ENCODE measurements around the gene MACROH2A2.
"Not testable (repeated sequence)": the region's sequence is repeated elsewhere in the genome, so short reads cannot be mapped to it uniquely, and the experiment has no call there.

MACROH2A2 gene

DNA sequence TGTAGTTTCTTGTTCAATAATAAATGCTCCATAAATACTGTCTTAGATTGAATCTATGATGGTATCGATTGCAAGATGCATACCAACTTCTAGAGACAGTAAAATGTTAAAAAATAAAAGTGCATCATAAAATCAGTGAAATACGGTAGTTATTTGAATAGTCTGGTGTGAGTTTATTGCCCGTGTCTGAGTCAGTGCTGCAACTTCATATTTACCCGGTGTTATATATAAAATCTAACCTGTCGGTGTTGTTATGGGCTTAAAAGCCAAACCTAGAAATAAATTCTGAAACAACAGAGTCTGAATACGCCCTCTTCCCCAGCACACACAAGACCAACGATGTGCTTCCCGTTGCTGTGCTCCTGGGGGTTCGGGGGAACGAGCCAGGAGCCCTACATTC, 16.3 kb downstream of the MACROH2A2 start:
- no peak for DNase-seq

DNA sequence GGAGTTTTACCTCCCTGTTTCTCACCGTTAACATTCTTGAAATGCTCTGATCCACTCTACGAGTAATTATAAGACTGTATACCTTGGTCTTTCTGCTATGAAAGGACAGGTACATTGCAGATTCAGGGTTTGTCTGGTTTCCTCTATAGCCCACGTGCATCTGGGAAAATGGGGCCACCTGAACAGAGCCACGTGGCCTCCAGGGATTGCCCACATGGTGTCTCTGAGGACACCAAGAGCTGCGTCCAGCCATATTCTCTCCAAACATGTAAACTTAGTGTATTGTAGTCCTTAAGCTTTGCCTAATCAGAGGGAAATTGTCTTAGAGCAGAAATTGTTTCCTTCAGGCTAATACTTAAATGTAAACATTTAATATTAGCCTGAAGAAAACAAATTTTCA, 16.7 kb downstream of the MACROH2A2 start:
- DNase-seq, result no peak

DNA sequence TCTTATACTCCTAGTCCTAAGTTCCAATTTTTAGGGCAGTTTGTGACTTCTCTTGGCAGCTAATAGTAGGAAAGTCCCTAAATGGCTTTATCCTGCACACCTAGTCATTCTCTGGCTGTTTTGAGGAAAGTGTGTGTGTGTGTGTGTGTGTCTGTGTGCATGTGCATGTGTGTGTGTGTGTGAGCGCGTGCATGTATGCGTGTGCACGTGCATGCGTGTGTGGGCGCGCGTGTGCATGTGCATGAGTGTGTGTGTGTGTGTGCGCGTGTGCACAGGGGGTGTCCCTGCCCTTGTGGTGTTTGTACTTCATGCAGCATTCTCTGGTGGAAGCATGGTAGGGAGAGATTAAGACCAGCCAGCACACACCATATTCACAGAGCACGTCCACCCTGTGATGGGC, 18.2 kb downstream of the MACROH2A2 start:
- DNase-seq, result no peak

DNA sequence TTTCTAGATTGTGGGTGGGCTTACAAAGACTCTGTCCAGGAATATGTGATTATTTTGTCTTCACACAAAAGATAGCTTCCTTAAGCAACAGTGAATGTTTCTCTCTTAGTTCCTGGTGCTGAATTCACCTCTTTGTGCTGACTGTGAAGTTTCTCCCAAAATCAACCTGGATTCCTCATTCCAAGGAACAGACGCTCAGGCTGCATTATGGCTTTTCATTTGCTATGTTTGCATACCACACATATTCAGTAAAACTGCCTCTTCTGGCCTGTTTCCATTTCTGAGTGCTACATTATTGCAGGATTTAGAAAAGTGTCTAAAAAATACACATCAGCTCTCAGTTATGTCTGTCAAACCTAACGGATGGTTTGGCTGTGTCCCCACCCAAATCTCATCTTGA, 21.5 kb downstream of the MACROH2A2 start:
- DNase-seq, result no peak

DNA sequence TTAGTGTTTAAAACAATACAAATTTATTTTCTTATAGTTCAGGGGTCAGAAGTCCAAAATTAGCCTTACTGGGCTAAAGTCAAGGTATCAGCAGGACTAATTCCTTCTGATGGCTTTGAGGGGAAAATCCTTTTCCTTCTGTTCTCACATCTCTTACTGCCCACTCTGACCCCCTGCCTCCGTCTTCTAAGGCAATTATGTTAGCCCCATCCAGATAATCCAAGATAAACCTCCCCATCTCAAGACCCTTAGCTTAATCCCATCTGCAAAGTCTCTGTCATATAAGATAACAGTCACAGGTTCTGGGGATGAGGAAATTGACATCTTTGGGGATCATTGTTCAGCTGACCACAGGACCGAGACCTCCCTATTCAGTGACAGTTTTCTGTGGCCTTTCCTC, 22.3 kb downstream of the MACROH2A2 start:
- no peak for DNase-seq

DNA sequence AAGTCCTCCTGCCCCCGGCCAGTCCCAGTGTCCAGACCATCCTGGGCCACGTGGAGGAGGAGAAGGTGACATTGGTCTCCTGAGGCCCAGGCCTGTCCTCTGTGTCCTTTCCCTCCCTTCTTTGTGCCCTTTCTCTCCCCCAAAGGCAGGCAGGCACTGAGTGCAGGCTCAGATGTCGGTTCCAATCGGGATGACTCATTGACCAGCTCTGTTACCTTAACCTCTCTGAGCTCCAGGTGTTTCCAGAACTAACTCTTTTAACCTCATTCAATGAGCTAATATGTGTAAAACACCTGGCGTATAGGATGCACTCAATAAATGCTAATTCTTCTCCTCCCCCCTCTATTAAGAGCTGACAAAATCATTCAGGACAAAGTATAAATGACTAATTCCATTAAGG, 25.7 kb downstream of the MACROH2A2 start:
- DNase-seq, result no peak

DNA sequence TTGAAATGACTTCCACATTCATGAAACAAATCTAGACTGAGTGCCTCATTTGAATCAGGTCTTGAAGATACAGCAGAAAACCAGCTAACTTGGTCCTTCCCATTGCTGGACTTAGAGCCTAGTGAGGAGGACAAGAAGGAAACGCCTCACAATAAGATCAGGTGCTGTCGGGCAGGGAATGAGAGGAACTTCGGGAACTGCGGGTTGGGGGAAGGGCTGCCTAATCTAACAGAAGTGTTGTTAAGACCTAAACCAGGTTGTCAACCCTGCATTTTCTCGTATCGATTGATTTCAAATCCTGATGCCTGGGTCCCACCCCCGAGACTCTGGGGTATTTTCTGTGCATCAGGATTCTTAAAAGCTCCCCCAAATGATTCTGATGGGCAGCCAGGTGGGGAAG, 26.3 kb downstream of the MACROH2A2 start:
- DNase-seq, result no peak

DNA sequence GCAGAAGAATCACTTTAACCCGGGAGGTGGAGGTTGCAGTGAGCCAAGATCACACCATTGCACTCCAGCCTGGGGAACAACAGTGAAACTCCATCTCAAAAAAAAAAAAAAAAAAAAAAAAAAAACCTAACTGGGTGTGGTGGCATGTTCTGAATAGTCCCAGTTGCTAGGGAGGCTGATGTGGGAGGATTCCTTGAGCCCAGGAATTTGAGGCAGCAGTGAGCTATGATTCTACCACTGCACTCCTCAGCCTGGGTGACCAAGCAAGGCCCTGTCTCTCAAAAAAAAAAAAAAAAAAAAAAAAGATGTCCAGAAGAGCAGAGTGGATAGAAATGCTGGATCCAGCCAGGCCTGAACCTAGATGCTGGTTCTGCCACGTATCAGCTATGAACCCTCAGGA, 28.1 kb downstream of the MACROH2A2 start:
- not testable (repeated sequence) for DNase-seq

DNA sequence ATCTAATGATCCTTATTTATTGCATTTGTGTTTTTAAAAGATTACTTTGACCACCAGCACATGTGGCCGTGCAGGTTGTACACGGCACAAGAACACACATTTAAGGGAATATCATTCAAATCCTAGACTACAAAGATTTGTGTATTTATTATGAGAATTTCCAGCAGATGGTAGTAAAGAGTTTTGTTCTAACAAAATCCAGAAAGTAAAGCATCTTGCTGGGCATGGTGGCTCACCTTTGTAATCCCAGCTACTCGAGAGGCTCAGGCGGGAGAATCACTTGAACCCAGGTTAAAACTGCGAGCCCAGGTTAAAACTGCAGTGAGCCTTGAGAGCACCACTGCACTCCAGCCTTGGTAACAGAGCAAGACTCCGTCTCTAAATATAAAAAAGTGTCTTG, 31.5 kb downstream of the MACROH2A2 start:
- peak; percentile 32 for DNase-seq

DNA sequence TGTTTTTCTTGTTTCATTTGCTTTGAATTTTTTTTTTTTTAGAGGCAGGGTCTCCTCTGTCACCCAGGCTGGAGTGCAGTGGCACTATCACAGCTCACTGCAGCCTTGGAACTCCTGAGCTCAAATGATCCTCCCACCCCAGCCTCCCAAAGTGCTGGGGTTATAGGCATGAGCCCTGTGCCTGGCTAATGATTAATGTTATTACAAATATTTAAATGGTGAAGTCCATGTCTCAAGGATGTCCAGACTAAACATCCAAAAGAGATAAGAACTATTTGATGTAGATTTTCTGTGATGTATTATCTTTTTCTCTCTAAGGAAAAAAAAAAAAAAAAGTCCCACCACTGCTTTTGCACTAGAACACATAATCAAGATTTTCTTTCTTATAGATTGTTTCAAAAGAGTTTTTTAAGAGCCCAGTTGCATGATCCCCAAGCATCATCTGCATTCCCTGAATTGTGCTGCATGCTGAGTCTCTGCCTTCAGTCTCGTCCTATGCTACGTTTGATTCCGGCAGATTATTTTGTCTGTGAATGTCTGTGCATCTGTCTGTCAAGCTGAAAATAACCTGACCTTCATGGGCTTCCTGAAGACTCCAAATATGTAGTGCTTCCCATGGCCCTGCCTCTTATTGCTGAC, 33.4 kb downstream of the MACROH2A2 start:
- no peak for DNase-seq

DNA sequence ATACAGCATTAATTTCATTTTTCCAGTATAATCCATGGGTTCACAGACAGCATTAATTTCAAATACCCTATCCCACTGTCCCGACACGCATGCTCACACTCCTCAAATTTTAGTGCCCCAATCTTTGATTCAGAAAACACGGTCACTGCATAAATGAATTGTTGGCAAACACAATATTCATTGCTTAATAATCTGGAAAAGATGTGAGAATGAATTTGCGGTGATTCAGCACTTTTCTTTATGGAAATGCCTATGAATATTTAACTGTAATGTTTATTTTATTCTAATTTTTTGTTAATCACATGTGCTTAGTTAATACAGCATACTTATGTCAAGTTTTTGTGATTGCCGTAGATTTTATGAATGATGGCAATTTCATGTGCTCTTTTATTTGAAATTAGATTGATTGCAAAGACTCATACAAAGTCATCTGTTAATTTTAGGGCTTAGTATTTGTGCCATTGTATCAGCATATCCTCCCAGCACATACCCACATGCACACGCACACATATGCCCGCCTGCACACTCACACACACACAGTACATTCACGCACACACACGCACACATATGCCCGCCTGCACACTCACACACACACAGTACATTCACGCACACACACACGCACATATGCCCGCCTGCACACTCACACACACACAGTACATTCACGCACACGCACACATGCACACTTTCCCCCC, 35.1 kb downstream of the MACROH2A2 start:
- DNase-seq, result no peak

DNA sequence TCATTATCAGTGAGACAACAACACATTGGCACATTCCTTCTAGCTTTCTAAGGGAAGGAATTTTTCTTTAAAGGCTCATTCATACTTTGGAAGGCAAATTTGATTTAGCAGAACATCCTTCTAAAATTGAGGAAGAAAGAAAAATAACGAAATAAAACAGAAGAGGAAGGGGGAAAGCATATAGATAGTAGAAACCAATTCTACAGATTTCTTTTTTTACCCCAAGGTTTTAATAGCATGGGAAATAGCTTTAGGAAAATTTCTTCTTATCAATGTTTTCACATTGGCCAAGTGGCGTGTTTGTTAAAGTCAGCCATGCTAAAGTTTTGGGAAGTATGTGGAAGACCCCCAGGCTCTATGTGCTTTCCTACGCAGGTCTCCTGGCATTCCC, 35.7 kb downstream of the MACROH2A2 start:
- no peak for DNase-seq

DNA sequence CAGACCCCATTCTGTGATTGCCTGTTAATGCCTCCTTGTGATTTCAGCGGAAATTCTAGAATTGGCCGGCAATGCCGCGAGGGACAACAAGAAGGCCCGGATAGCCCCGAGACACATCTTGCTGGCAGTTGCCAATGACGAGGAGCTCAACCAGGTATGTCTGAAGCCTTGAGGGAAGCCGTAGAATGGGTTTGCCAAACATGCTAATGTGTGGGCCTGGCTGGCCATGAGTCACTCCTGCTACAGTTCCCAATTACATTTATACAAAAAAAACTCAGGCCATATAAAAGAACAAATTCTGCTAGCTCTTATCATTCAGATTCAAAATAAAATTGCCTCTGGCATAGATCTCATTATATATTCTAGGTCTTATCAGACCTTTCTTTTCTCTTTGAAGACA, 37.4 kb downstream of the MACROH2A2 start:
- no peak for DNase-seq

DNA sequence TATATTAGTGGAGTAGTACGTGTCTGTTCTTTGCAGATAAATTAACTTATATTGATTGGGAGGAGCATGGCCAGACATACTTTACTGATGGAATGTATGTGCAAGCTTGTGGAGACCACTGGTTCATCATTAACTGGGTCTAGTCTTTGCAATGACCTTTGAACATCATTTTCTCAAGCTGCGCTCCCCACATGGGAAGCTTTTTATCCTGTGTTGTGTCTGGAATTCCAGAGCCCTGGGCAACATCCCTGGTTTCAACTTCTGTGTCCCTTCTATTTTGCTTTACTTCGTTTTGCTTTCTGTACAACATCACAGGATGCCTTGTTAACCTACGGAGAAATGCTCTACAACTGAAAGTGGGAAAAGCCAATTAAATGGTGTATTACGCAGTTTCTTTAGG, 38.3 kb downstream of the MACROH2A2 start:
- DNase-seq, result no peak

DNA sequence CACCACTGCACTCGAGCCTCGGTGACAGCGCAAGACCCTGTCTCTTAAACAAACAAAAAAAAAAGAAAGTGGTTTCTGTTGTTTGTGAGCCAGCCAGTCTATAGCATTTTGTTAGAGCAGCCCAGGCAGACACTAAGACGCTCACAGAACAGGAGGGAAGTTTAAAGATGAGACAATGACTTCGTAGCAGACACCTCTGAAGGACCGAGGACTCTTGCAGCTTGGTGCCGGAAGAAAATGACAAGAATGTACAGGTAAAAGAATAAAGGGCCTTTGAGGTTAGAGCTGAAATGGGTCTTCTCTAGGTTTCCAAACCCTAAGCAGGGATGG, 39.7 kb downstream of the MACROH2A2 start:
- no peak for DNase-seq

DNA sequence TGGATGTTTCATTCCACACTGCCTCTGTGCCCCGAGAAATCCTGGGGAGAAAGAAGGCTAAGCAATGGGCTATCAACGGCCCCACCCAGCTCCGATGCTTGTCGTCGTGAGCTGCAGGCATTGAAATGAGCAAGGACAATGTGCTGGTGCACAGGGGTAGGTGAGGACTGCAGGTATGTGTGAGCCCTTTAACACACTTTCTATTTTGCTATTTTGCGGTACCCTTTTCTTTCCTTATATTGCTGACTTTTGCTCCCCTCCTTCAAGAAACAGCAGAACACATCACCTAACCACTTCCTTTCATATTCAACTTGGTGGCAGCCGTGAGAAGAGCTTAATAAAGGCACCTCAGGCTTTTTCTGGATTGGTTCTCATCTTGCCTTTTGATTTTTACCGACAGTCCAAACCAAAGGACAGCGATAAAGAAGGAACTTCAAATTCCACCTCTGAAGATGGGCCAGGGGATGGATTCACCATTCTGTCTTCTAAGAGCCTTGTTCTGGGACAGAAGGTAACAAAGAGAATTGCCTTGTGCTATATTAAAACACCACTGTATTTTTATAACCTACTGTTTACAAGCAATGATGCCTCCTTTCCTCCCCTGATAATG, 40.8 kb downstream of the MACROH2A2 start:
- no peak for DNase-seq

DNA sequence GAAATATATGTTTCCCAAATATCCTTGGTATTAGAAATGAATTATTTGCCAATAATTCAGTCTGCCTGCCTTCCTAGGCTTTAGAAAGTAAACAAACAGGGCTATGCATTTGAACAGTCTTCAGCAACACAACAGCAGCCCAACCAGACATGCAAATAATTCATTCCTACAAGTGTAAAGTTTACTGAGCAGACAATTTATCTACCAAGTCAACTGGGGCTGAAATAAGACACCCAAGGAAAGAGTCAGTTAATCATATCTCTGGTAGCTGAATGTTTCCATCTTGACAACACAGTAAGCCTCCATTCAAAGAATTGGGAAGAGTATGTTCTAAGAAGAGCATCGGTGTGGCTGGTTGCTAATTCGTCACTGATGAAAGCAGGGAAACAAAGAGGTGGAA, 41.6 kb downstream of the MACROH2A2 start:
- DNase-seq, result no peak

DNA sequence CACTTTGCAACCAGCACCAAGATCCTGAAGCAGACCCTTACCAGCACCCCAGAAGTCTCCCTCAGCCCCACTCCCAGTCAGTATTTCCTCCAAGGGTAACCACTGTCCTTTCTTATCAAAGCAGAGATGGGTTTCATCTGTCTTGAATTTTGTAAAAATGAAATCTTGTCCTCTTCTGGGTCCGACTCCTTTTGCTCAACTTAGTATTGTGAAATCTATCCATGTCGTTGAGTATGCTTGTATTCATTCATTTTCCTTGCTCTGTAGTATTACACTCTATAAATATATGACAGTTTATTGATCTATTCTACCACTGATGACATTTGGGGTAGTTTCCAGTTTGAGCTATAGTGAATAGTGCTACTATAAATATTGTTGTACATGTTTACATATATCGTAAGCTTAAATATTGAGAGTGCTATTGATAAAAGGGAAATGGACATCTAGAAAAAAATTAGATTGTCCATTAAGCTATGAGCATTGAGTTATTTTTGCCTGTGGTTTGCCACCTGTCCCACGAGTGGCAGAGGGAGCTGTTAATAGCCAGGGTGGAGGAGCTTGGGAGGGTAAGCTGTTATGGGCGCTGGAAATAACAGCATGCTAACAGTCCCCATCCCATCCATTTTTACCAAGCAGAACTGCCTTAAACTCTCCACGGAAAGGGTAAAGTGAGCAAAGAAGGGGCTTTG, 43.5 kb downstream of the MACROH2A2 start:
- DNase-seq, result no peak

DNA sequence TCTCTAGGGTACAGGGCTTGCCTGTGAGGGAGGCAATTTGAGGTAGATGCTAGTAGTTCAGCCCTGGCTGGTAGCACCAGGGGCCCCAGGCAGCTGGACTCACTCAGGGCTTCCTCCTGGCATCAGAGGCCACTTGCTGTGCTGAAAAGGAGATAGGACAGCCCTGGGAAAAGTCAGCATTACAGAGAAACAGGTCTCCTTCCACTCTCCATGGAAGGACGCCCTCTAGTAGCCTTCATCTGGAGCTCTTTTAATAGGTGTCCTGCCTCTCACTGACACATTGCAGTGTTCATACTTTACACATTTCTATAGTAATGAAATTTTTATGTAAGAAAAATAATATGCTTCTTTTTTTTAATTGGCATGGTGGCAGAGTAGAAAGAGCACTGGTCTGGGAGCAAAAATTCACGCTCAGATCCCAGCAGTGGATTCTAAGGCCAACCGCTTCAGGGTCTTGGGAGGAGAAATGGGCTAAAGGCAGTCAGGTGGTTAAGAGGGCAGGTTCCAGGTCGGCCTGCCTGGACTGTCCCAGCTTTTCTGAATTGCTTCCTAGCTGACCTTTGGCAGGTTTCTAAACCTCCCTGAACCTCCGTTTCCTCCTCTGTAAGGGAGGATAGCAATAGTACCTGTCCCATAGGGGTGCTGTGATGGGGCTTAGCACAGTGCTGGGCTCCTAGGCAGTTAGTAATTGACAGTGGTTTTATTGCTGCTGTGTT, 44.2 kb downstream of the MACROH2A2 start:
- no peak for DNase-seq

DNA sequence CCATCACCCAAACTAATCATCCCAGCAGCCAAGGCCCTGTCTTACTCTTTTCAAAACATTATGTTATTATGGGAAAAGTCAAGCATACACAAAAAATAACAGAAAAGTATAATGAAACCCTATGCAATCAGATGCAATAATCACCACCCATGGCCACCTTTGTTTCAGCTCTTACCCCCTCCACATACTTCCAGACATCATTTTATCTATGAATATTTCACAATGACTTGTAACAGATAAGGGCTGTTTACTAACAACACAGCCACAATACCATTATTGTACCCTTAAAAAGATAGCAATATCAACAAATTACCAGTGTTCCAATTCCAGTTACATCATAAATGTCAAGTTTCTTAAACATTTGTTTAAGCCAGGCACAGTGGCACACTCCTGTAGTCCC, 44.8 kb downstream of the MACROH2A2 start:
- no peak for DNase-seq

DNA sequence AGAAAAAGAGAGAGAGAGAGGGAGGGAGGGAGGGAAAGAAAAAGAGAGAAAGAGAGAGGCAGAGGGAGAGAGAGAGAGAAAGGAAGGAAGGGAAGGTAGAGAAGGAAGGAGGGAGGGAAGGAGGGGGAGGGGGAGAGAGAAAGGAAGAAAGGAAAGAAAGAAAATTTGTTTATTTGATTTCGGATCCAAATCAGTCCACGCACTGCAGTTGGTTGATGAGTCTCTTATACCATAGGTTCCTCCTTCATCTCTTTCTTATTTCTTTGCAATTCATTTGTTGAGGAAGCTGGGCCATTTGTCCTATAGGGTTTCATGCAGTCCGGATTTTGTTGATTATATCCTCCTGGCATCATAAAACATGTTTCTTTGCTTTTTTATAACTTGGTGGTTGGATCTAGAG, 45.6 kb downstream of the MACROH2A2 start:
- DNase-seq, result no peak

DNA sequence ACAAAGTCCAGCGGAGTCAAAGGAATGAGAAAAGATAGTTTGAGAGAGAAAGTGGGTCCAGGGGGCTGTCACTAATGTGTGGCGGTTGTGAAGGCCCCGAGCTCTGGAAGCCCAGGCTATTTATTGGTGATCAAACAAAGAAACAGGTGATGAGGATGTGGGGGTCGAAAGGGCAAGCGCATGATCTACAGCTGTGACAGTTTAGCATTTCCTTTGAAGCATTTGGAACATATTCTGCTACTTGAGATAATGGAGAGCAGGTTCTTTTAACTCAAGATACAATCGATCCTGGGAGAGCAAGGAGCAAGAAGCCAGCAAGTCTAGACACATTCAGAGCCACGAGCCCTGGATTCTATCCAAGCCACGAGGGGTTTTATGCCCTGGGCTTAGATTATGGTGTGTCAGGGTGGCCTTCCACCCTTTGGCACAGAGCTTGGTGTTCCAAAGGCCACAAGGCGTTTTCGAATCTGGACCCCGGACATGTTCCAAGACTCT, 48.5 kb downstream of the MACROH2A2 start:
- DNase-seq, result not testable (repeated sequence)

DNA sequence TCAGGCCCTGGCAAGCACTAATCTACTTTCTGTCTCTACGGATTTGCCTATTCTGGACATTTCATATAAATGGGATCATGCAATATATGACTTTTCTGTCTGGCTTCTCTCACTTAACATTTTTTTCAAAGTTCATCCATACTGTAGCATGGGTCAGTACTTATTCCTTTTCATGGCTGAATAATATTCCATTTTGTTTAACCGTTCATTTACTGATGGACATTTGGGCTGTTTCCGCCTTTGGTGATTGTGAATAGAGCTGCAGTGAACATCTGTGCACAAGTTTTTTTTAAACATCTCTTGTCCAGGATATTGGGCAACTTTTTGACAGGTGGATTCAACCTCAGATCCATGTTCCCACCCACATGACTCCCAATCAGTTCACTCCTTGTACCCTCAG, 49.0 kb downstream of the MACROH2A2 start:
- no peak for DNase-seq

Data from hematopoietic multipotent progenitor cell treated with erythropoietin and hydrocortisone succinate and interleukin-3 and kit ligand, for 4 days (in vitro differentiated cells).